GM12801 (cell line): Measurements from ENCODE around the gene STRN3.

Experiments
- TF ChIP-seq, protein P1 (sequence below): IDR thresholded peaks from one replicate; pipeline ENCODE4 v1.5.1; 2011; ENCODE audit warnings: control low read depth; ENCODE audit not compliant: insufficient read length; ENCODE audit errors: extremely low read depth

Gene STRN3

DNA sequence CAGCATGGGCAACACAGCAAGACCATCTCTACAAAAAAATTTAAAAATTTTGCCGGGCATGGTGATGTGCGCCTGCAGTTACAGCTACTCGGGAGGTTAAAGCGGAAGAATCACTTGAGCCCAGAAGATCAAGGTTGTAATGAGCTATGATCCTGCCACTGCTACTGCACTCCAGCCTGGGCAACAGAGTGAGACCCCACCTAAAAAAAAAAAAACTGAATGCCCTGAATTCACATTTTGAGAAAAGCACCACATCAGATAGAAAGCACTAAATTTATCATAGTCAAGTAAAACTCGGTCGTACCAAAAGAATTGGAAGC lies 24.9 kb downstream of the STRN3 start:
- TF ChIP-seq, protein P1, sequence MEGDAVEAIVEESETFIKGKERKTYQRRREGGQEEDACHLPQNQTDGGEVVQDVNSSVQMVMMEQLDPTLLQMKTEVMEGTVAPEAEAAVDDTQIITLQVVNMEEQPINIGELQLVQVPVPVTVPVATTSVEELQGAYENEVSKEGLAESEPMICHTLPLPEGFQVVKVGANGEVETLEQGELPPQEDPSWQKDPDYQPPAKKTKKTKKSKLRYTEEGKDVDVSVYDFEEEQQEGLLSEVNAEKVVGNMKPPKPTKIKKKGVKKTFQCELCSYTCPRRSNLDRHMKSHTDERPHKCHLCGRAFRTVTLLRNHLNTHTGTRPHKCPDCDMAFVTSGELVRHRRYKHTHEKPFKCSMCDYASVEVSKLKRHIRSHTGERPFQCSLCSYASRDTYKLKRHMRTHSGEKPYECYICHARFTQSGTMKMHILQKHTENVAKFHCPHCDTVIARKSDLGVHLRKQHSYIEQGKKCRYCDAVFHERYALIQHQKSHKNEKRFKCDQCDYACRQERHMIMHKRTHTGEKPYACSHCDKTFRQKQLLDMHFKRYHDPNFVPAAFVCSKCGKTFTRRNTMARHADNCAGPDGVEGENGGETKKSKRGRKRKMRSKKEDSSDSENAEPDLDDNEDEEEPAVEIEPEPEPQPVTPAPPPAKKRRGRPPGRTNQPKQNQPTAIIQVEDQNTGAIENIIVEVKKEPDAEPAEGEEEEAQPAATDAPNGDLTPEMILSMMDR = no peak

GRCh38 chr14:31000629-31001338 lies 25.4 kb downstream of the STRN3 start:
- TF ChIP-seq, protein P1 = no peak

DNA sequence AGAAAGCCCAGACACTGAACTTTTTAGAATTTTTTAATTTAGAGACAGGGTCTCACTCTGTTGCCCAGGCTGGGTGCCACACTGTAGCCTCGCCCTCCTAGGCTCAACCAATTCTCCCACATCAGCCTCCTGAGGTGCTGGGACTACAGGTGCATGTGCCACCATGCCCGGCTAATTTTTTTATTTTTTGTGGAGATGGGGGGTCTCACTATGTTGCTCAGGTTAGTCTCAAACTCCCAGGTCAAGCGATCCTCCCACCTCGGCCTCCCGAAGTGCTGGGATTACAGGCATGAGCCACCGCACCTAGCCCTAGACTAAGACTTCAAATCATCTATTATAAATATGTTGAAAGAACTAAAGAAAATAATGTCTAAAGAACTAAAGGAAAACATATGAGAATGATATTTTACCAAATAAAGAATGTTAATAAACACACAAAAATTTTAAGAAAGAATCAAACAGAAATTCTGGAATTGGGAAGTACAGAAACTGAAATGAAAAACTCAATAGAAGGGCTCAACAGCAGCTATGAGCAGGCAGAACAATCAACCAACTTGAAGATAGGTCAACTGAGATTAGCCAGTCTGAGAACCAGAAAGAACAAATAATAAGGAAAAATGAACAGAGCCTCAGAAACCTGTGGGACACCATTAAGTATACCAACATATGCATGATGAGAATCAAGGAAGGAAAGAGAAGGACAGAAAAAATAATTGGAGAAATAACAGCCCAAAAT lies 27.0 kb downstream of the STRN3 start:
- TF ChIP-seq, protein P1 = no peak

GRCh38 chr14:30998100-30998706 lies 28.0 kb downstream of the STRN3 start:
- TF ChIP-seq, protein P1 = no peak

GRCh38 chr14:30996892-30997659 lies 29.1 kb downstream of the STRN3 start:
- TF ChIP-seq, protein P1 = no peak

DNA sequence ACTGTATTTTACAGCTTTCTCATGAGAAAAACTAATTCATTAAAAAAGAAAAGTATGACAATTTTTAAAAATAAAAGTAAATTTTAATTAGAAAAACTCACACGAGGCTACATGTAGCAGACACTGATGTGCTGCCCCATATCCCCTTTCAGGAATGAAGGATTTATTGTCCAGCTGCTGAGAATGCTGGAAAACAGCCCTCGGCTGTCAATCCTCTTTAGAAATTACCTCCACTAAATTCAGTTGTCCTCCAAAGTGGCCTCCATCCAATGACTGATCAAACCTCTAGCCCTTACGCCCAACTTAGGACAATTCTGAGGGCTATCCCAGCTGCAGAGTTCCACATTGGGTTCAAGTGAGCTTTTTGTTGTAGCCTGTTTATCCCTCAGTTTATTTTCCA lies 30.5 kb downstream of the STRN3 start:
- TF ChIP-seq, protein P1 = no peak
